ENCODE data around the gene PERM1. TPM values are rescaled to one million over a fixed set of nuclear protein-coding genes. Genes with fewer than 3 reads are reported as not detected.
A peak's percentile ranks its signal among the peaks of the same experiment; 100 is the strongest.

PERM1 gene
- total RNA-seq, 1 donor from 2014 or later: not detected

DNA sequence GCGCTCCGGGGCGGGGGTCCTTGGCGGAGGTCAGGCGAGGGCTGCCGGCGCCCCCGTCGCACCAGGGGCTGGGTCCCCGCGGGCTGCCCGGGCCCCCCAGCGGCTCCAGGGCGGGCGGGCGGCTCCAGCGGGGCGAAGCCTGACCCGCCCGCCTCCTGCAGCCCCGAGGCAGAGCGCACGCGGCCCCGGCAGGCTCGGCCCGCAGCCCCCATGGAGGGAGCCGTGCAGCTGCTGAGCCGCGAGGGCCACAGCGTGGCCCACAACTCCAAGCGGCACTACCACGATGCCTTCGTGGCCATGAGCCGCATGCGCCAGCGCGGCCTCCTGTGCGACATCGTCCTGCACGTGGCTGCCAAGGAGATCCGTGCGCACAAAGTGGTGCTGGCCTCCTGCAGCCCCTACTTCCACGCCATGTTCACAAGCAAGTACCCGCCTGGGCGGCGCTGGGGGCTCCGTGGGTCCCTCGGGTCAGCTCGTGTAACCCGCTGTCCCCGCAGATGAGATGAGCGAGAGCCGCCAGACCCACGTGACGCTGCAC lies 20.7 kb downstream of the PERM1 start:
- Mint-ChIP-seq H3K27ac (no peak overlapping the region), H3K36me3 (ENCODE audit: low read depth) (peaks cover 20% of the 10 kb centered on the region), H3K27me3 (no peaks in the 10 kb centered on the region), H3K4me3 (peak overlapping the region; percentile 46), H3K9me3 (no peaks in the 10 kb centered on the region), H3K4me1 (peaks cover 27% of the 10 kb centered on the region)
- intact Hi-C loops (cut with micrococcal nuclease): loop anchor here (5.0 kb wide), 1 partner anchor 54 kb away; no protein-coding TSS in a partner anchor
- ATAC-seq (ENCODE audit: low read depth) (no peak), DNase-seq (no peak)
- POLR2A ChIA-PET: no interaction called here
- CTCF ChIA-PET: no interaction called here
- TF ChIP-seq CTCF (IDR thresholded peaks at IDR 0.05): no peak

GRCh38 chr1:960363-961131 lies 21.3 kb downstream of the PERM1 start, which contains the start of gene KLHL17:
Gene KLHL17, plus strand, starts transcription at chr1:960584. Its CDS starts 110 bp downstream, at chr1:960694.
- peak within 1 kb of the TSS; percentile 89 for H3K4me3 Mint-ChIP-seq
- H3K9me3 Mint-ChIP-seq: no peaks in the 10 kb centered on the region
- intact Hi-C loops (cut with micrococcal nuclease): loop anchor here (5.0 kb wide), 1 partner anchor 53 kb away; no protein-coding TSS in a partner anchor
- ATAC-seq (ENCODE audit: low read depth): peak; percentile 63
- peak within 1 kb of the TSS; percentile 41 for H3K27ac Mint-ChIP-seq
- ChIA-PET CTCF (no interaction called here), POLR2A (no interaction called here)
- peaks cover 25% of the 10 kb centered on the region for H3K4me1 Mint-ChIP-seq
- no peak for TF ChIP-seq CTCF (IDR thresholded peaks at IDR 0.05)
- DNase-seq: peak; percentile 78
- no peaks in the 10 kb centered on the region for H3K27me3 Mint-ChIP-seq
- H3K36me3 Mint-ChIP-seq (ENCODE audit: low read depth): peaks cover 26% of the 10 kb centered on the region

DNA sequence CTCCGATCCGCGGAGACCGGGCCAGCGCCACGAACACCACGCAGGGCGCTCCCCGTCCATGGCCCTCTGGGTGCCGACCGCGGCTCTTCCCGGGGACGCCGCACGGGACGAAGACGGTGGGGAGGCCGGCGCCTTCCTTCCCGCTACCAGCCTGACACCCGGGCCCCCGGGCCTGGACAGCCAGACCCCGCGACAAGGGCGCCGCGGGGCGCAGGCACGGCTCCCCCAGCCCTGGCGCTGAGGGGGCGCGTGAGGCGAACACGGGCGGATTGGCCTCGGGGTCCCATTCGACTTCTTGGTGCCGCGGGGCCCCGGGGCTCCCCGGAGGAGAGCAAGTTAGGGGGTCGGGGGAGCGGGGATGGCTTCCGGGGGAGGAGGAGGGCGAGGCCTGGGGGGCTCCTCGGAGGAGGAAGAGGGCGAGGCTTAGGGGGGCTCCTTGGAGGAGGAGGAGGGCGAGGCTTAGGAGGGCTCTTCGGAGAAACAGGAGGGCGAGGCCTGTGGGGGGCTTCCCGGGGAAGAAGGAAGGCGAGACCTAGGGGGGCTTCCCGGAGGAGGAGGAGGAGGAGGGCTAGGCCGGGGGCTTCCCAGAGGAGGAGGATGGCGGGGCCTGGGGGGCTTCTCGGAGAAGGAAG lies 22.0 kb downstream of the PERM1 start:
- TF ChIP-seq CTCF (IDR thresholded peaks at IDR 0.05): no peak
- Mint-ChIP-seq H3K4me3 (peak overlapping the region; percentile 89), H3K9me3 (no peaks in the 10 kb centered on the region), H3K36me3 (ENCODE audit: low read depth) (peaks cover 33% of the 10 kb centered on the region), H3K4me1 (peaks cover 28% of the 10 kb centered on the region), H3K27ac (peak overlapping the region; percentile 41), H3K27me3 (no peaks in the 10 kb centered on the region)
- DNase-seq: no peak
- POLR2A ChIA-PET: interaction anchor here (0.9 to 1.5 kb wide), 3 partner anchors 16 to 949 kb away, joined by 3 to 9 read pairs (median 6); no protein-coding TSS in a partner anchor
- intact Hi-C loops (cut with micrococcal nuclease): loop anchor here (1.0 to 5.0 kb wide), 5 partner anchors 7 to 415 kb away; partner anchors contain the start of genes AURKAIP1, C1orf159 and PUSL1
- CTCF ChIA-PET: no interaction called here
- no peak for ATAC-seq (ENCODE audit: low read depth)

DNA sequence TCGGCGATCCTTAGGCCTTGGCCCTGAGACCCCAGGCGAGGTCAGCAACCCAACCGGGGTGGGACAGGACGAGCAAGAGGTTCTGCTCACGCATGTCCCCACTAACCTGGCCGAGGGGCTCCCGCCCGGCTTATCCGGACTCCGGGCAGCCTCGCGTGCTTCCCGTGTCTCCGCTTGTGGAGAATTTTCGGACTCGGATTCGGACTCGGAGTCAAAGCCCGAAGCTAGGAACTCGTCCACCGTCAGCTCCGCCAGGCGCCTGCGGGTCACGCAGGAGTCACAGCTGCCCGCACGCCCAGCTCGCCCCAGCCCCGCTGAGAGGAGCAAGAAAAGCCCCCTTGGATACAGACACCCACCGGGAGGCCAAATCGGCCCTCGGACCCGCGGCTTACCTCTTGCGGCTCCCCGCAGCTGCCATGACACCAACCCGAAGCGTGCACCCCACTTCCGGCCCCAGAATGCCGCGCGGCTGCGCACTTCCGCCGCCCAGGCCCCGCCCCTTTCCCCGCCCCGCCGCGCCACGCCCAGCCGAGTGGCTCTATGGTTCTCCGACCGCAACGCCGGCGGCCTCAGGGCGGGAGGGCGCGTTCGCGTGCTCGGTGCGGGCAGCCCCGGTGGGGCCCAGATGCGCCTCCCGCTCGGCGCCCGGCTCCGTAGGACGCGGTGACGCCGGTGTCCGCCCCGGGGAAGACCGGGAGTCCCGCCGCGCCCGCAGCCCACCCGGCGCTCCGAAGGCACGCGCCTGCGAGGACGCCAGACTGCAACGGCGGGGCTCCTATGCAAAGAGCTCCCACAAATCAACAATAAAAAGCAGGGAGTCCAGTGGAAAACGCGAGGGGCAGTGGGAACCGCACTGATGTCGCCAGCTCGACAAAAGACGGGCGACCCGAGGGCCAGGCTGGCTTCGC lies 22.8 kb downstream of the PERM1 start, which contains the start of gene NOC2L:
Gene NOC2L (minus strand): TSS at position 434 of the 908 bp plus-strand sequence. CDS start 16 bp downstream, at position 418.
- H3K27me3 Mint-ChIP-seq: no peaks in the 10 kb centered on the region
- ATAC-seq (ENCODE audit: low read depth): peak; percentile 90

More for the DNA sequence above, 22.8 kb downstream of the PERM1 start, which contains the start of gene NOC2L:
- peaks cover 28% of the 10 kb centered on the region for H3K4me1 Mint-ChIP-seq
- no peaks in the 10 kb centered on the region for H3K9me3 Mint-ChIP-seq
- ChIA-PET CTCF (interaction anchor here (1.0 kb wide), 1 partner anchor 18 kb away, joined by 3 read pairs; no protein-coding TSS in a partner anchor), POLR2A (interaction anchor here (0.9 to 1.5 kb wide), 3 partner anchors 16 to 950 kb away, joined by 3 to 9 read pairs (median 6); no protein-coding TSS in a partner anchor)
- TF ChIP-seq CTCF (IDR thresholded peaks at IDR 0.05): no peak
- peak; percentile 95 for DNase-seq
- peak within 1 kb of the TSS; percentile 56 for H3K27ac Mint-ChIP-seq
- H3K4me3 Mint-ChIP-seq: peak within 1 kb of the TSS; percentile 89
- intact Hi-C loops (cut with micrococcal nuclease): loop anchor here (1.0 kb wide), 4 partner anchors 8 to 416 kb away; partner anchors contain the start of genes AURKAIP1, C1orf159 and PUSL1
- peaks cover 41% of the 10 kb centered on the region for H3K36me3 Mint-ChIP-seq (ENCODE audit: low read depth)
